Left renal cortex interstitium (tissue), 4 donors: ENCODE data around the gene PDYN. TPM values are rescaled to one million over a fixed set of nuclear protein-coding genes. Genes with fewer than 3 reads are reported as not detected.

Experiments used
- DNase-seq, 4 donors: peaks; one replicate each; pipeline ENCODE4 v3.0.0-alpha.2; 2013; ENCODE audit warnings: low read depth in 4 of 4, low spot score in 2 of 4, missing footprints in 1 of 4
- polyA plus RNA-seq, 4 donors: library from polyadenylated mRNA; unstranded; fragments of 120-200 nt; gene quantifications; one replicate each; pipeline ENCODE4 v1.2.1, GENCODE V29; 2013; ENCODE audit not compliant: insufficient read length in 4 of 4

Gene PDYN
- polyA plus RNA-seq, 4 donors, result 0.22 to 0.44 (median 0.38) TPM

GRCh38 chr20:1937316-1937976, 56.4 kb downstream of the PDYN start:
- no peak for DNase-seq

- no peak for DNase-seq
Measured at GRCh38 chr20:1935696-1936366, 58.0 kb downstream of the PDYN start.

GRCh38 chr20:1934721-1935573, 58.9 kb downstream of the PDYN start:
- DNase-seq, result no peak

- DNase-seq, result no peak
Measured at GRCh38 chr20:1934156-1934555, 59.7 kb downstream of the PDYN start.

- no peak for DNase-seq
Measured at GRCh38 chr20:1933465-1933870, 60.4 kb downstream of the PDYN start.

- no peak for DNase-seq
Measured at GRCh38 chr20:1932971-1933370, 60.9 kb downstream of the PDYN start.

- DNase-seq, result no peak
Measured at GRCh38 chr20:1931830-1932229, 62.0 kb downstream of the PDYN start.

- DNase-seq, result no peak
Measured at GRCh38 chr20:1930165-1930564, 63.7 kb downstream of the PDYN start.

GRCh38 chr20:1929460-1929859, 64.4 kb downstream of the PDYN start:
- no peak for DNase-seq

- DNase-seq, result no peak
Measured at GRCh38 chr20:1928782-1929181, 65.1 kb downstream of the PDYN start.

Other genes with a start within 250 kb of the PDYN start
- 10 to 100 TPM; 25.1 to 30.2 (median 26.6) TPM for gene SIRPA, start 98.7 kb downstream of the PDYN start, polyA plus RNA-seq
- gene STK35, start 107.8 kb upstream of the PDYN start, polyA plus RNA-seq, result 10 to 100 TPM; 15.3 to 21.1 (median 17.0) TPM